ENCODE results near the gene MRPS34.

MRPS34 gene

DNA sequence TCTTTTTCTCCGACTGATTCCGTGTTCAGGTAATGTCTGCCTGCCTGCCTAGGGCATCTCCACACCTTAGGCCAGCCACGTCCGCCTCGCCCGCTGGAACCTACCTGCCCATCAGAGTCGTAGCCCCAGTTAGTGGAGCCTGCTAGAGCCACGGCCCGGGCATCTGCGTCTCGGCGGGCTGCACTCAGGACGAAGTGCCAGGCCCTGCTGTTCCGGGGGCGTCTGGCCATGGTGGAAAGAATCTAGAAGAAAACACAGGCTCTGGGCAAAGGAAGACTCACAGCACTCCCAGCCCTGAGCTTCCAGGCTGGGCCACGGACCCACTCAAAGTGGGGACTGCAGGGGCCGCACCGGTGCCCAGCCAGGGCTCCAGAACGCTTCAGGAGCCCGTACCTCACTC is 8.3 kb upstream of the MRPS34 start:
- DNase-seq = no peak

DNA sequence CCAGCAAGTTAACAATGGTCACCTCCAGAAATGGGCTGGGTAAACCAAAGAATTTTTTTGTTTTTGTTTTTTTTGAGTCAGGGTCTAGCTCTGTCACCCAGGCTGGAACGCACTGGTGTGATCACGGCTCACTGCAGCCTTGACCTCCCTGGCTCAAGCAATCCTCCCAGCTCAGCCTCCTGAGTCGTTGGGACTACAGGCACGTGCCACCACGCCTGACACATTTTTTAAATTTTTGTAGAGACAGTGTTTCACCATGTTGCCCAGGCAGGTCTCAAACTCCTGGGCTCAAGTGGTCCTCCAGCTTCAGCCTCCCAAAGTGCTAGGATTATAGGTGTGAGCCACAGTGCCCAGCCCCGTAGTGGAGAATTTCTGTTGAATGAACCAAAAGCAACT is 7.7 kb upstream of the MRPS34 start:
- no peak for DNase-seq

DNA sequence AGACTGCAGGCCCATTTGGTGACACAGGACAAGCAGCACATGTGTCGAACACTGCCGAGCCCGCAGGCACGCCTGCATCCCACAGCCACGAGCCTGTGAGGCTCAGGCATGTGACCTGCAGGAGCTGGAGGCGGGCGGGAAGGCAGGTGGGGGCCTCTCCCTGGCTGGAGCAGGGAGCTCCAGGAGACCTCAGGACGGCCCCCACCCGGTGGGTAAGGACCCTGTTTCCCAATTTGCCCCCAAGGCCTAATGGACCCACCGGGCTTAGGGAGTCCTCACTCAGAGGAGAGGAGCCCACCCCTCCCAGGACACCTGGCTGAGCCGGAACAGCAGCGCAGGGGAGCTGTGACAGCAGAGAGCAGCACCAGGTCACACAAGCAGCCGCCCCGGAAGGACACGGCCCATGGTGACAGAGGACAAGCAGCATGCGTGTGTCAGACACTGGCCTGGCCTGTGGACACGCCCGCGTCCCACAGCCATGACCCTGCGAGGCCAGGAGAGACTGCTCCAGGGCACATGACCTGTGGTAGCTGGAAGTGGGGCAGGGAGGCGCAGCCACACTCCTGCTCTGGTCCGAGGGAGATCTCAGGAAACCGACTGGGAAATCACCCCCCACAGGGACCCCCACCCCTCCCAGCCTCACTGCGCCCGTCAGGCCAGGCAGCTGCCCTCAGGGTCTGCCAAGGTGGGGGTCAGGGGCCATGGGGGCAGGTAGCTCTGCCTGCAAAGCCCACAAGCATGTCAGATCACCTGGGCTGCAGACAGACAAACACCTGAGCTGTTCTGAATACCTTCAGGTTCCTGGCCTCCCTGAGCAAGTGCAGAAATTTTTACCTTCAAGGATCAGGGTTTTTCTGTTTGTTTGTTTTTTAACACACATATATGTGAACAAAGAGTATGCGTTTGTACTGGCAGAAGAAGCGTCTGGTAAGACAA is 7.1 kb upstream of the MRPS34 start:
- DNase-seq = no peak

DNA sequence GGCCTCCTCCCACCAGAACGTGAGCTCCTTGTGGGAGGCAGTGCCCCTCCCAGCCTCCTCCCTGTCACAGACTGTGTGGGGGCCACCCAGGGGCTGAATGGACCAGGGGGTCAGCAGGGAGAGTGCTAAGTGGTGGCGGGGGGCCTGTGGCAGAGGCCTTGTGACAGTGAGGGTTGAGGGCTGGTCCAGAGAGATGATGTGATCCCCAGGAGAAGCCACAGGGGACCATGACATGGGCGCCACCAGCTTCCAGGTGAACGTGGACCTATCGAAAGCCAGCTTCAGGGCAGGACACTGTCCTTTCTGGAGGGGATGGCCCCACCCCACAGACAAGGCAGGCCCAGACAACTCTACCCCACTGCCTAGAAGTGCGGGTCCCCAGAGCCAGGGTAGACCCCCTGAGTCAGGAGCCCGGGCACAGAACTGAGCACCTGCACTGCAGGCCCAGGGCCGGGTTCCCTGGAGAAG is 6.3 kb upstream of the MRPS34 start:
- no peak for DNase-seq

DNA sequence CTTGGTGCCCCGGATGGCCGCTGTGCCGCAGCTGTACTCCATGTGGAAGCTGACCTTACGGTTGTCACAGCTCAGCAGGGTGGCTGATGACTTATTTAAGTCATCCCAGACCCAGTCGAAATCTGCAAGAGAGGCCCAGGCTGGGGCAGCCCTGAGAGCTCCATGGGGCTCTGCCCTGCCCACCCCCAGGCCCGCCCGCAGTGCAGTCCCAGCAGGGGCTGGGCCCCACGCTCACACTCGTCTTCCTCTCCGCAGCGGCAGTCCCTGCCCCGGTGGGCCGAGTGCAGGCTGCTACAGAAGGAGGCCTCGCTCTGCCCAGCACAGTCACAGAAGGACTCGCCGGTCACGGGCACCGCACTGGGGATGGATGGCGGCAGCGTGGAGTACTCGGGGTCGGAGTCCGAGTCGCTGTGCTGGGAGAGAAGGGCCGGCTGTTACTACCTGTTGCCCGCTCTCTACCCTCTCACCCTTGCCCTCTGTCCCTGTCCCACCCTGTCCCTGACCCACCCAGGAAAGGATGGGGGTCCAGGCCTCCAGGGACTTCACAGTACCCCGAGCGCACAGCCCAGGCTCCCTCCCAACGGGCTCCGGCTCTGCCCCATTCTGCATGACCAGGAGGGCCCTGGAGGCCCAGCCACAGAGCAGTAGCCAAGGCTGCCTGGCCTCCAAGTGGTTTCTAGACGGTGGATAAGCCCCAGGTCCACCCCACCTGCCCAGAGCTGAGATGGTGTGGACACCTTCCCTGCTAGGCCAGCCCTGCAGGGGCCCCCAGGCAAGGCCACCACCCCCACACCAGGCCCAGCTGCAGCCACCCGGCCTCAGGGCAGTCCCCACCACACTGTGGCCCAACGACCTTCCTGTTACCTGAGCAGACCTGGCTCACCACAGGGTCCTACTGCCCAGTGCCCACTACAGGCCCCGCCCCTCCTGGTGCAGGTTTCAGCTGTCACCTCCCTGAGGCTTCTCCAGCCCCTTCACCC is 5.6 kb upstream of the MRPS34 start:
- no peak for DNase-seq

DNA sequence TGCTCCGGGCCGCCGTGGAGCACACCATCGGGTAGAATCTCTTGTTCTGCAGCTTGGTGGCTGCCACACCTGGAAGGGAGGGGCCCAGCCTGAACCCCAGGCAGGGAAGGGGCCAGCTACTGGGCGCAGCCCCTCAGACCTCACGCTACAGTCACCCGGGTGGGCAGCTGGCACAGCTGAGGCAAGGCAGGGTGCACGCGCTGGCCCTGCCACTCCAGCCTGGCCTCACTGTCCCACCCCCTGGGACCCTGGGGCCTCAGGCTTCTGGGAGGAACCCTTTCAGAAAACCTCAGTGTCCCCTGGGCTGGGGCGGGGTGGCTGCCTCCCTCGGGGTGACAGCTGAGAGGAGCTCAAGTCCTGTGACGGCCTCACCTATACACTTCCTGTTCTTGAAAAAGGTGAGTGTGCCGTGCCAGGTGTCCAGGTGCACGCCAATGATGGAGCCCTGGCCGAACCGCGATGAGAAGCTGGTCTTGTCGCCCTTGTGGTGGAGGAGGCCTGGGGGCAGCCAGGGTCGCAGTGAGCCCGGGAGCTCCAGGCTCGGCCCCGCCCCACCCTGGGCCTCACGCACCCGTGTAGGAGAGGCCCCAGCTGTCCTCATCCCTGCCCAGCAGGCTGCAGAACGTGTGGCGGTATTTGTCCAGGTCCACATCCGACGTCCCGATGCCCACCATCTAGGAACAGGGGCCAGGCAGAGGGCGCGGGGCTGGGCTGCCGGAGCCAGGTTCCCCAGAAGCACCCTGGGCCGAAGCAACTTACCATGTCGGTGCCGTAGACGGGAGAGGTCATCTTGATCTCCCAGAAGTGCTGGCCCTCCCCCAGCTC is 4.7 kb upstream of the MRPS34 start:
- no peak for DNase-seq

DNA sequence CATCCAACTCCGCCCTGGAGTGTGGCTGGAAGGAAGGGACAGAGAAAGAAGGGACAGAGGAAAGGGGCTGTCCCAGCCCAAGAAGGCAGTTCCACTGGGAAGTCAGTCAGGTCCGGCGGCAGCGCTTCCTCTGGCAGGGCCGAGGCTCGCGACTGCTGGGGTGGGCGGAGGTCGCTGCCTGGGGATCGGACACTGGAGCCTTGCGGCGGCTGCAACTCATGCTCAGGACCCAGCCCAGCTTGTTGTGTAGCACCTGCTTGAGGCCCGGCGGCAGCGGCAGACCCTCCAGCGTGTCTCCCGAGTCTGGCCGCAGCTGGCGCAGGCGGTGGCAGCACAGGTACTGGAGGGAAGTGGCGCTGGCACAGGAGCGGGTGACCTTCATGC is 4.0 kb upstream of the MRPS34 start:
- no peak for DNase-seq

DNA sequence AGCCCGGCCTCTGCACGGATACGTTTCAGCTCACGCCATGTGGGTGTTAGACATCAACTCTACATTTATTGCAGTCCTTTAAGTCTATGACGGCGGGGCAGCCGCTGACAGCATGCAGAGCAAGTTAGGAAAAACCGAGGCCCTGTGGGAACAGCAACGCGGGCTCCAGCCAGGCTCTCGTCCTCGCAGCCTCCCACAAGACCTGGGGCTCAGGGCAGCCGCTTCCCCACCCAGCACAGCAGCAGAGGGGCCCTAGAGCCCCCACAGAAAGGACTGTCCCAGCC is 3.7 kb upstream of the MRPS34 start:
- no peak for DNase-seq

DNA sequence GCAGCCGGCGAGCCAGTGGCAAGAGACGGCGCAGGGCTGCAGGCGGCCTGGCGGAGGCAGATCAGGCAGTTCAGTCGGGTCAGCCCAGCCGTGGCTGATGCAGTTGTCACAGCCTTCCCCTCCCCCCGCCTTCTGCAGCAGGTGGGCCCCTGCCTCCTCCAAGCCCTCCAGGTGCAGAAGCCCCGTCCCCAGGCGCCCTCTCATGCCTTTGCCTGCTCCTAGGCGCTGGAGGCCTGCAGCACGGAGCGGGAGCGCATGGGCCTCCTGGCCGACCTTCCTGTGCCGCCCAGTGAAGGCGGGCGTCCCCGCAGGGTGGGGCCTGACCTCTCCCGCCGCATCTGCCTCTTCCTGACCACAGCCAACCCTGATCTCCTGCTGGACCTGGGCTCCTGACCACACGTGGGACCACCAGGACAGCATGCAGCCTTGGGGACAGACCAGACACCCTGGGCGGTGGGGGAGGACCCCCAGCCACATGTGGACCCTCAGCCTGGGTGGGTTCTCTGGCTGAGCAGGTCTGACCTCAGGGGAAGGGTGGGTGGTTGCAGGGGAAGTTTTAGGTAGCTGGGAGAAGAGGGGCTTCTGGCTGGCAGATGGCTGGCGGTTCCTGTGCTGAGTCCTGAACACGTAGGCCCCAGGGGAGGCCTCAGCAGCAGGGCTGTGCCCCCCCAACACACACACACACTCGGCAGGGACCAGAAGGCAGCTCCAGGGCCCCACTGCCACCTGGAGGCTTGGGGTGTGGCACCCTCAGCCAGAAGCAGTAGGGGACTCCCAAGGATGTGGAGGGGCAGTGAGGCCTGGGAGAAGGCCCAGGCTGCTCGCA is 3.1 kb upstream of the MRPS34 start:
- DNase-seq = no peak

DNA sequence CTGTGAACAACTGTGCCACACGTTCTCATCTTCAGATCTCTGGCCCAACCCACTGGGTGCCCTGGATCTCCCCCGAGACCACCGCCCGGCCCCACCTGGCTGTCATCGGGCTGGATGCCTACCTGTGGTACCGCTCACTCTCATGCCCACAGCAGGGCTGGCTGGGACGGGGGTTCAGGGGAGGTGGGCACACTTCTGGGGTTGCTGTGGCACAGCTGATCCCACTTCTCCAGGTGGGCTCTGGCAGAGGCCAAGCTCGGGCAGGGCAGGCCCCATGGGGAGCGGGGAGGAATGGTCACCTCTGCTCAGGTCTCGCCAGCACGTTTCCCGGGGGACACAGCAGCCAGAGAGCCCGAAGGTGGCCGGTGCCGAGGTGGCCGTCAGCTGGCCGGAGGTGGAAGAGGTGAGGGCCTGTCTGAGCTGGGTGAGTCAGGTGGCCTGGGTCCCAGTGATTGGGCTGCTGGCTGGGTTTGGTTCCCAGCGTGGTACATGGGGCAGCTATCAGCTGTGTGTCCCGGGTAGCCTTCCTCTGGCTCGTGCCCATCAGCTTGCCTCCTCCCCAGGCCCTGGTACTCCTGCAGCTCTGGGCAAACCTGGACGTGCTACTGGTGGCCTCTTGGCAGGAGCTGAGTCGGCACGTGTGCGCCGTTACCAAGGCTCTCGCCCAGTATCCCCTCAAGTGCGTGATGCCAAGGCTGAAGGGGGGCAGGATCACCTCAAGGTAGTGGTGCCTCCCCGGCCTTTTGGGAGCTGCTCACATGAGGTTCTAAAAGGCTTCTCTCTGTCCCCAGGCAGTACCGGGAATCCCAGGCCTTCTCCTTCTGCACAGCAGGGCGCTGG is 2.3 kb upstream of the MRPS34 start:
- DNase-seq = no peak

DNA sequence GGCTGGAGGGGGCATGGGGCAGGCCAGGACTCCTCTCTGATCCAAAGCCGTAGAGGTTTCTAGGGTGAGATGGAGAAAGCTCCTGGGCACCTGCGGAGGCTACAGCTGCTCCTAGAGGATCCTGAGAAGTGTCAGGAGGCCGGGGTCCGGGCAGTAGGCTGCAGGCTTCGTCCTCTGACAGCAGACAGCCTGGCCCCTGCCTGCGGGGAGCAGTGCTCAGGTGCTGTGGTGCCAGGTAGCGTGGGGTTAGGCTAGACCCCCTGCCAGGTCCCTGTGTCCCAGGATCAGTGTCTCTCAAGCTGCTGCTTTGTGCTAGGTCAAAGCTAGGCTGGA is 1.5 kb upstream of the MRPS34 start:
- no peak for DNase-seq

DNA sequence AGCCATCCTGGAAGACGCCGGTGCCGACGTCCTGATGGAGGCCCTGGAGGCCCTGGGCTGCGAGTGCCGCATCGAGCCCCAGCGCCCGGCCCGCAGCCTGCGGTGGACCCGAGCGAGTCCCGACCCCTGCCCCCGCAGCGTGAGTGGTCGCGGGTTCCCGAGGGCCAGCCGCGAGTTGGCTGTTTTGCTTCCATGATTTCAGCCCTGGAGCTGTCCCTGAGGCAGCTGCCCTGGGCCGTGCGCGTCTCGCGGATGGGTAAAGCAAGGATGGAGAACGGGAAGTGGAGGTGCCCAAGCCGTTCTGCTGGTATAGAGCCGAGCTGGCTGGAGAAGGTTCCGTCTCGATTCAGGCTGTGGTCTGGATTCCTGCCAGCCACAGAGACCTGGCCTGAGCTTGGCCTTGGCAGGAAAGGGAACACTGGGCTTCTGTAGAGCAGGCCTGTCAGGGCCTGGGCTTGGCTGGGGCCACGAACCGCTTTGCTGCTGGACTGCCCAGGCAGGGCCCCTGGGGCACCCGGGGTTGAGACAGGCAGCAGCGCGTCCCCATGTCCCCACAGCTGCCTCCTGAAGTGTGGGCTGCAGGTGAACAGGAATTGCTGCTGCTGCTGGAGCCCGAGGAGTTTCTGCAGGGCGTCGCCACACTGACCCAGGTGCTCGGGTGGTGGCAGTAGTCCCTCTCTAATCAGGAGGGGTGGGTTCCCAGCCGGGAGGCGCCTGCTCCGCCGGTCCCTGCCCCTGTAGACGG is 941 bp upstream of the MRPS34 start:
- no peak for DNase-seq

DNA sequence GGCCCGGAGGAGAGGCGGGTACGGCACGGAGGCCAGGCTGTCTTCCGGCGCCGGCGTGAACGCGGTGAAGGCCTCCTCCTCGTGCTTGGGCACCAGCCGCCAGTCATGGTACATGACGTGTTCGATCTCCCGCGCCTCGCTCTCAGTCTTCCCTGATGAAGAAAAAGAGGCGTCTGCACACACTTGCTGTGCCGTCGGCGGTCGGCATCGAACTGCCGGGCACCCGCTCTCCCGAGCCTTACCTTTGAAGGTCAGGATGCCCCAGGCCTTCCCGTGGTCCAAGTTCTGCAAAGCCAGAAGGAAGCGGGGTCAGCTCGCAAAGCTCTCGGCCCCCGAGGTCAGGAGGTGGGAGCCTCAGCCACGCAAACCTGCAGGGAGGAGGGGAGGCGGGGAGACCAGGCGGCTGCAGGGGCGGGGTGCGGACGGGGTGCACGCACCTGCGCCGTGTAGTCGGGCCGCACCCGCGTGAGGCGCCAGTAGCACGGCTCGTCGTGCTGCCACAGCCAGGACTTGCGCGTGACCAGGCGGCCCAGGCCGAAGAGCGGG is 499 bp downstream of the MRPS34 start, which contains the start of gene EME2:
EME2 (plus strand) TSS at position 449 of the 546 bp plus-strand sequence. CDS start 418 bp downstream, outside the sequence.
- no peak for DNase-seq

DNA sequence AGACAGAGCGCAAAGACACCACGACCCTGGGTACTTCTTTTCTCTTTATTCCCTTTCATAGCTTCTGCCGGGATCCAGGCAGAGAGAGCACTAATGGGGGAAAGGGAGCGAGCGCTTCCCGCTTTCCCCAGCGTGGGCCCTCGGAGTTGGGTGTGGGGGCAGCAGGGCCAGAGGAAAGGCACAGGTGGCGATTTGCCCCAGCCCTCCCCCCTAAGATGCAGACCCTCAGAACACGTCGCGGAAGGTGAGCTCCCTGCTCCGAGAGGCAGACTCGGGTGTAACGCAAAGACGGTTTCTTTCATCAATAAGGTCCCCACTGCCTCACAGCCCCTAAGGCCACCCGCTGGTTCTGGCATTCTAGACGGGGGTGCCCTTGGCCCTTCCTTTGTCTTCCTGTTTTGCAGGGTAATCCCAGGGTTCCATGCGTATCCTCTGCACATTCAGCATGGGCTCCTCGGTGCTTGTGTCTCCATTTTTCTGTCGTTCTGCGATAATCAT is 1.0 kb downstream of the MRPS34 start:
- no peak for DNase-seq

DNA sequence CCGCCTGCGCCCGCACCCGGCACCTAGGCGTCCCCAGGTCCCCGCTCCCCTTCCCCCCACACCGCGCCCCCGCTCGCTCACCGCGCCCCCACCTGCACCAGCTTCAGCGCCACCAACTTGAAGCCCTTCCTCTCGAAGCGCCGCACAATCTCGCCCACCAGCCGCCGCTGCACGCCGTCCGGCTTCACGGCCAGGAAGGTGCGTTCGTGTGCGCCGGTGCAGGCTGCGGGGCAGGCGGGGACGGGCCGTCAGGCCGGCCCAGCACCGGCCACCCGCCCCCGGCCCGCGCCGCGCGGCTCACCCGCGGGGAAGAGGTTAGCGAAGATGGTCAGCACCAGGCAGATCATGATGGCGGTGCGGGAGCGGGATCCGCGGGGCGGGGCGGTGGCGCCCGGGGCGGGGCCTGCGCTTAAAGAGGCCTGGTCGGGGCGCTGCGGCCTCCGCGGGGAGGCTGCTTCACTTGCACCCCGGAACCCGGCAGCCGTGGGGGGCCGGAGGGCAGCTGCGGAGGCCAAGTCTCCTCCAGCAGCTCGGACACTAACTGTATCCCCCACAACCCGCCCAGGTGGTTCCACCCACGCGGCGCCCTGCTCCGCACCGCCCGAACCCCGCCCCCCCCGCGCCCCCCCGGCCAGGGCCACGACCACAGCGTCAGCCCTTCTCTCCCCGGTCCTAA is 1.6 kb downstream of the MRPS34 start, which contains the start of gene NME3:
NME3 (minus strand) TSS at position 356 of the 676 bp plus-strand sequence; CDS start at position 347, 9 bp downstream.
- DNase-seq = no peak

DNA sequence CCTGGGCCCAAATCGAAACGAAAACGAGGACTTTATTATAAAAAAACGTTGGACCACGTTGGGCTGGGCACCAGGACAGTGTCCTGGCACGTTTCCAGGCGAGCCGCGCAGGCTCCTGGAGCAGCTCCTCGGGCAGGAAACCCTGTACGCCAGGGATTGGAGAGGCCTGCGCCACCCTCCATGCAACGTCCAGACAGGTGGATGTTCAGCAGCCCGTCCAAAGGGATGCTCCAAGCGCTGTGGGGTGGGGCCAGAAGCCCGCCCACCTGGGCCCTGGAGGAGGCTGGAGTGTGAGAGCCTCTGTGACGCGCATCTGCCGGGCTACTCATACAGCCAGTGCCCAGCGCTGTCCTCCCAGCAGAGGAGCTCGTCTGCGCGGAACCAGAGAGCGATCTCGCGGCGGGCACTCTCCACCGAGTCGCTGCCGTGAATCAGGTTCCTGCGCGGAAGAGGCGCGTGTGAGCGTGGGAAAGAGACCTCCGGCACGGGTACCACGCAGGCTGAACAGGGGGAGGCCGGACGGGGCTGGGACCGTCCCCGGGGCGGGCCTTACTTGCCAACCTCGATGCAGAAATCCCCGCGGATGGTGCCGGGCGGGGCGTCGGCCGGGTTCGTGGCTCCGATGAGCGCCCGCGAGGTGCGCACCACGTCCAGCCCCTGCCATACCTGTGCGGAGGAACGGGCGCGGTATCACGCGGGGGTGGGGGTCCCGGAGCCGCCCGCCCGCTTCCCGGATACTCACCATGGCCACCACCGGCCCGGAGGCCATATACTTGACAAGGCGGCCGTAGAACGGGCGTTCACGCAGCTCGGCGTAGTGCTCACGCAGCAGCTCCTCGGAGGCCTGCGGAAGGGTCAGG is 2.4 kb downstream of the MRPS34 start:
- DNase-seq = no peak

DNA sequence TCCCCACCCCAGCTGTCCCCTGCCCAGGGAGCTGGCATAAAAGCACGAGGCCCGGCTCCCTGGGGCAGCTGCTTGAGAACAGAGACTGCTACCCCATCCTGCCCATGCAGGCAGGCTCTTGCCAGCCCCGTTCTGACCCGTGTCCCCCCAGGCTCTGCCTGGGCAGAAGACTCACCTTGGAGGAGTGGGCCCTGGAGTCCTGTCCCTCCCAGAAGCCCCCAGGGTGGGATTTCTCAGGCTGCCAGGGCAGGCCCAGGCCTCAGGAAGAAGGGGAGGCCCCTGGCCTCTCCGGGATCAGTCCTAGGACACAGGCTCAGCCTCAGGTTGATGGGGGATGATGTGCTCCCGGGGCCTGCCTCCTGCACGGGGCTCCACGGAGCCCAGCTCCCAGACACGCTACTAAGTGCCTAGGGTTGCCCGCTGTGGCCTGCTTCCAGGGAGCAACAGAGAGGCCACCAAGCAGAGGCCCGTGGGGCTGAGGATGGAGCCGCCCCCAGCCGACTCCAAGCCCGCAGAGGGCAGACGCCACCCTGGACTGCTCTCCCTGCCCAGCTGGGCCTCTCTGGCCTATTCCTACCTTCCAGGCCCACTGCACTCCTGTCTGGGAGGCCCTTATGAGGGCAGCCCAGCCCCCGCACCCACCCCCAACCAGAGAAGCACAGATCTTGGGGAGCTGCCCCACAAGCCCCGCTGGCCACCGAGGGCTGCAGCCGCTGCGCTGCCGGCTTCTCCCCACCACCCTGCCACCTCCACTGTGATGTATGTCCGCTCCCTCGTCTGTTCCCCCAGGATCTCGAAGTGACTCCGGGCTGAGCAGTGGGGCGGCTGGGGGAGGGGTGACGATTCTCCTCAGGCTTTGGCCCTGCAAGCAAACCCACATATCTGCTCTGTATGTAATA is 3.3 kb downstream of the MRPS34 start:
- DNase-seq = no peak
